NK-92 (cell line): Measurements from ENCODE around the gene ATP6V1A.

Experiments used
- DNase-seq: peaks from one replicate; lab custom pipeline; 2025; ENCODE audit not compliant: unreplicated experiment; lab: John Stamatoyannopoulos, UW

ATP6V1A gene

GRCh38 chr3:113745756-113746547 is 883 bp upstream of the ATP6V1A start, which contains the start of gene NAA50:
NAA50 (minus strand) TSS chr3:113746249; CDS start chr3:113745949, 300 bp downstream.
- peak; percentile 60 for DNase-seq

DNA sequence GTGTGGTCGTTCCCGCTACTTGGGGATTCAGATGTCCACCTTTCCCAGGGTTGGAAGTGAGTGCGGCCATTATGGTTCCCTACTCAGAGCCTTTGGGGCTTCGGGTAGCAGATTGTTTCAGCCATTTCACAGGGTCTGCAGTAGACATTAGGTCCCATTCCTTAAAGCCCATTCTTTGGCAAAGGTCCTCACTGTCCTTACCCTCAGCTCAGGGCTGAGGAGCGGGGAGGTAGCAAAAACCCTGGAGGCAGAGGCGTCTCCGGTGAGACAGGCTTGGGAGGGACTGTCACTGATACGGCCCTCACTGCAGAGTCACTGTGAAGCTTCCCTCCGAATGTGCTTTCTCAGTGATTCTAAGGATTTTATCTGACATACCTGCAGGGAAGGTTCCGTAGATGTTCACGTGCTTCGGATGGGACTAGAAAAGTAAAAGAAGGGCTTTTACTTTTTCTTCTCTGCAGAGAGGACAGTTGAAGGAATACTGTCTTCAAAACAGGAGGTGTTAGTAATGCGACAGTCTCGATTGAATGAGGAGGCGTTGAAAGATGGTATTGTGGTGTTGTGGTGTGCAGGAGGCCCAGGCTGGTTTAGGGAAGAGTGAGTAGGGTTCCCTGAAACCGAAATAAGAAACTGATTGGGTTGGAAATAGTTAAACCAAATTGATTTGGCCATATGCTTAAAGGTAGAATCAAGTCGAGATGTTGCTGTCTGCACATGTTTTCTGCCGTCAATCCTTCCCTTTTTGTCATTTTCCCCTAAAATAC is 630 bp downstream of the ATP6V1A start:
- no peak for DNase-seq

GRCh38 chr3:113751141-113751540 is 4.3 kb downstream of the ATP6V1A start:
- DNase-seq = no peak

DNA sequence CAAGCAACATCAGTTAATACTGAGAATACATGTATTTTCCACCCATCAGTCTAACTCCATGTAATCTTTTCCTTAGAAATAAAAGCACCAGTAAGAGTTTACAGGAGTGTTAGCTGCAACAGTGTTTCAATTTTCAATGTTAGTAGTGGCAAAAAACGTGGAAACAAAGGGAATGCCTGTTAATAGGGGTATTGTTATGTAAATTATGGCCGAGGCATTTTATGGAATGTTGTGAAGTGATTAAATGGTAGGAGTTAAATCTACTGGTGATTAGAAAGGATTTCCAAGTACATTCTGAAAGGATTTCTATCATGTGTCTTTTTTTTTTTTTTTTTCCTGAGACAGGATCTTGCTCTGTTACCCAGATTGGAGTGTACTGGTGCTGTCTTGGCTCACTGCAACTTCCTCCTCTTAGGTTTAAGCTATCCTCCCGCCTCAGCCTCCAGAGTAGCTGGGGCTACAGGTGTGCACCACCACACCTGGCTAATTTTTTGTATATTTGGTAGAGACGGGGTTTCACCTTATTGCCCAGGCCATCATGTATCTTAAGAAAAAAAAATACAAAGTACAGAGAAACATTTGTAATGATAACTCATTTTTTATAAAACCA is 6.6 kb downstream of the ATP6V1A start:
- DNase-seq = no peak

GRCh38 chr3:113754494-113755159 is 7.8 kb downstream of the ATP6V1A start:
- no peak for DNase-seq

- no peak for DNase-seq
Observed at GRCh38 chr3:113758389-113759024, 11.7 kb downstream of the ATP6V1A start.

GRCh38 chr3:113764698-113765097 is 17.9 kb downstream of the ATP6V1A start:
- DNase-seq = no peak

GRCh38 chr3:113769551-113769950 is 22.7 kb downstream of the ATP6V1A start:
- DNase-seq = no peak

- DNase-seq = no peak
Observed at GRCh38 chr3:113771993-113772392, 25.2 kb downstream of the ATP6V1A start.

GRCh38 chr3:113773381-113773780 is 26.5 kb downstream of the ATP6V1A start:
- DNase-seq = no peak

DNA sequence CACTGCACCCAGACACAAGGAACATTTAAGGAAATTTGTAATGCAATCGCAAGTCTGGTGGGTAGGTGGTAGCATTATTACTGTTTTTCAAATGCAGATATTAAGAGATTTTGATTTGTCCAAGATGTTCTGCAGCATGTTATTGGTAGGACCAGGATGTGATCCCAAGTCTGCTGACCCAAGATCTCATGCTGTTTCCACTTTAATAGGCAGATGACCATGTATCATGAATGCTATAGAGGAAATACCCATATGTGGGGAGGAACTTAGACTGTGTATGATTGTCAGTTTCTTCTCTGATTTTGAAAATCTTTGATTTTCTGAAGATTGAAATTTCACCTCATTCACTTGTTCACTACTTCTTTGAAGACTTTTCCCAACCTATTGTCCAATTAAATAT is 28.7 kb downstream of the ATP6V1A start:
- no peak for DNase-seq

DNA sequence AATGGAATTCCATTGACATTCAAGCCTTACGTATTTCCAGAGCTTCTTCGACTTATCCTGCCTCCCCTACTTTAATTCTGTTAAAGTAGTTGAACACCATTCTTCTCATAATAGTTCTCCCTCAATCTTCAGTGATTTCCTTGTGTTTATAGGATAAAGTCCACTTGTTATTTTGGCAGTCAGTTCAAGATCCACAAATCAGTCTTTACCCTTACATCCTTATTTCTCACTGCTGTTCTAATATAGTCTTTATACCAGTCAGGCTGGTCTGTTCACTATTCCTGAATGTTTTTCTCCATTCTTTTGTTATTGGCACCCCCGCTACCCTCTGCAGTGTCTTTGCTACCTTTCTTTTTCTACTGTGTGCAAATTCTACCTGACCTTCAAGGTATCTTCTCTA is 29.7 kb downstream of the ATP6V1A start:
- no peak for DNase-seq

GRCh38 chr3:113783463-113783862 is 36.6 kb downstream of the ATP6V1A start:
- no peak for DNase-seq

DNA sequence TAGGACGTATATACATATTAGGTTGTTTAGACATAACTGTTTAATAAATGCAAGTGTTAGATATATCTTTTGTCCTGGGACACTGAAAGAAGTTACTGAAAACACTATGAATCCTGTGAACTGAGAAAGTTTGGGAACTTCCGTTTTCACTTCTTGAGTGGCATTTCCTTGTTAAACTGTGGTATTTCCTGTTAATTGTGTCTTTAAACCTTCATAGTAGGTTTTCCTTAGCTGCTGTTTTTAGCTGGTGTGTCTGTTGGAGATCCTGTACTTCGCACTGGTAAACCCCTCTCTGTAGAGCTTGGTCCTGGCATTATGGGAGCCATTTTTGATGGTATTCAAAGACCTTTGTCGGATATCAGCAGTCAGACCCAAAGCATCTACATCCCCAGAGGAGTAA is 37.1 kb downstream of the ATP6V1A start:
- DNase-seq = no peak

- DNase-seq = no peak
Observed at GRCh38 chr3:113791381-113791780, 44.5 kb downstream of the ATP6V1A start.

- no peak for DNase-seq
Observed at GRCh38 chr3:113794526-113794925, 47.7 kb downstream of the ATP6V1A start.

- no peak for DNase-seq
Observed at GRCh38 chr3:113795693-113796092, 48.9 kb downstream of the ATP6V1A start.

DNA sequence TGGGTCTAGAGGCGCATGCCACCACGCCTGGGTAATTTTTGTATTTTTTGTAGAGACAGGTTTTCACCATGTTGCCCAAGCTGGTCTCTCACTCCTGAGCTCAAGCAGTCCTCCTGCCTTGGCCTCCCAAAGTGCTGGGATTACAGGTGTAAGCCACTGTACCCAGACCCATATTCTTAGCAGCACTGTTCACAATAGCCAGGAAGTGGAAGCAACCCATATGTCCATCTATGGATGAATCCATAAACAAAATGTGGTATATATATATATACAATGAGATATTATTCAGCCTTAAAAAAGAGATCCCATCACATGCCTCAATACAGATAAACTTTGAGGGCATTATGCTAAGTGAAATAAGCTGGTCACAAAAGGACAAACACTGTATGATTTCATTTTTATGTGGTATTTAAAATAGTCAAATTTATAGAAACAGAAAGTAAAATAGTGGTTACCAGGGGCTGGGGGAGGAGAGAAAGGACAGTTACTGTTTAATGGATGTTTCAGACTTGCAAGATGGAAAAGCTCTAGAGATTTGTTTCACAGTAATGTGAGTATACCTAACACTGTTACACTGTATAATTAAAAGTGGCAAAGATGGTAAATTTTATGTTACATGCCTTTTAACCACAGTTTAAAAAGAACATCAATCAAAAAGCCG is 56.1 kb downstream of the ATP6V1A start:
- no peak for DNase-seq

DNA sequence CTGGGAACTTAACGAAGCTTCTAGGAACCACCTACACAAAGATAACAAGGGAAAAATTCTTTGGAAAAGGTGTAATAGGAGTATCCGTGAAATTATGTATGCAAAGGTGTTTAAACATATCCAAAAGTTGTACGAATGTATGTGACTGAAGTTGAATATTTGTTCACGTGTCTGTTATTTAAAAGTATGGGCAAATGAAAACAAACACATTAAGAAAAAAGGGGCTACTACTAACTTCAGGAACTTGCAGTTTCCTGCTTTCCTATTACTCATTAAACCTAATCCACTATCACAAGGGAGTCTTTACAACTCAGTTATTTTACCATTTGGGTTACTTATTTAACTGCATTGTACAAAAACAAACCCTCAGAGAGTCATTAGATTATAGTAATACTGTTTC is 57.8 kb downstream of the ATP6V1A start:
- DNase-seq = no peak

GRCh38 chr3:113805249-113805648 is 58.4 kb downstream of the ATP6V1A start:
- no peak for DNase-seq
